ENCODE data around the gene PGBD5.

Gene PGBD5

DNA sequence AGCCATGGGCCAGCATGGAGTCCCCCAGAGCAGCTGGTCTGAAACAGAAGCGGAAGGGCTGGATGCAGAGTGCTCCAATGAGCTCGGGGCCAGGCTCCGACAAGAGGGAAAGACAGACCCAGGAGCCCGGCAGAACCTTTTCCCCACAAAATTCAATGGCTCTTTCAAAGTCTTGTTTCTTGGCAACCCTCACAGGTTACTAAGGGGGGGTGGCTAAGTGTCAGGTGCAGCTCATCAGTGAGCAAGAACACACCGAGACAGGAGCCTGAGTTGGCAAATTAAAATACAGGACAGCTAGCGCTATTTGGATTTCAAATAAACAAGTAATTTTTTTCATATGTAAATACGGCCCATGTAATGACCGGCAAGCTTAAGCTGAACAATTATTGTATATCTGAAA lies 27.3 kb downstream of the PGBD5 start:
- no peak overlapping the region for H3K4me3 ChIP-seq (ENCODE audit: low read depth, low read length)

DNA sequence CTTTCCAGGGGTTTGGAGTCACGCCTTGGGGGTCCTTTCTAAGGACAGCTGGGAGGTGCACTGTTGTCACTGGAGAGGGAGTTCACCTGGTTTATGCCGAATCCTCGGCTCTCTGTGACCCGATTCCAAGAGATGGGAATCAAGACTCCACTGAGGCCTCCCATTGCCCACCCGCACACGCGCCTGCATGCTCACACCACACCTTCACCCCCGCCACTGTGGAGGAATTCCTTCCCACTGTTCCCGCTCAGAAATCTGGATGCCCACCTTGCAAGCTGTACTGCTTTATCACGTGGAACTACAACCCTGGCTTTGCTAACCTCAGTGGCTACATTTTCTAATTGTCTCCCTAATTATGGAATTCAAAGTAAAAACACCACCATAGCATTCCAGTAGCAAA lies 29.2 kb downstream of the PGBD5 start:
- H3K4me3 ChIP-seq (ENCODE audit: low read depth, low read length): no peak overlapping the region

- no peak overlapping the region for H3K4me3 ChIP-seq (ENCODE audit: low read depth, low read length)
Measured at GRCh38 chr1:230395932-230396331, 30.2 kb downstream of the PGBD5 start.

GRCh38 chr1:230394741-230395140 lies 31.4 kb downstream of the PGBD5 start:
- H3K4me3 ChIP-seq (ENCODE audit: low read depth, low read length): no peak overlapping the region

- no peak overlapping the region for H3K4me3 ChIP-seq (ENCODE audit: low read depth, low read length)
Measured at GRCh38 chr1:230394134-230394533, 32.0 kb downstream of the PGBD5 start.

GRCh38 chr1:230393722-230394121 lies 32.4 kb downstream of the PGBD5 start:
- no peak overlapping the region for H3K4me3 ChIP-seq (ENCODE audit: low read depth, low read length)

DNA sequence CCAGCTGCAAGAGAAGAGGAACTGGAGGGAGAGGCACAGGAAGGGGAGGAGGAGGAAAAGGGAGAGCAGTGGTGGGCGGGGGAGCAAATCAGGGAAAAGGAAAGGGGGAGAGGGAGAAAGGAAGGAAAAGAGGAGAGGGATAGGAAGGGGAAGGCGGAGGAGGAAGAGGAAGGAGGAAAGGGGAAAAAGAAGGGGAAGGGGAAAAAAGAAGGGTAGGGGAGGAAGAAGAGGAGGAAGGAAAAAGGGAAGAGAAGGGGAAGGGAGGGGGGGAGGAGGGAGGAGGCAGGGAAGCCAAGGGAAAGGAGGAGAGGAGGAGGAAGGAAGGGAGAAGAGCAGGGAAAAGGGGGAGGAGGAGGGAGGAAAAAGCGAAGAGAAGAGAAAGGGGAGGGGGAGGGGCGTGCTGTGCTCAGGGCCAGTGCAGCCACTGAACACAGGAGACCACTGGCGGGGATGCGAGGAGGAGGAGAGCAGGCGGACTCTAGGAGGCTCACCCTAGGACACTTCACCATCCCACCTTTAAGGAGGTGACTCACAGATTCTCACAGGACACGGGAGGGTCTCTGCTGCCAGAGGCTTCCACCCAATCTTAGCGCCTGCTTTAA lies 33.1 kb downstream of the PGBD5 start:
- H3K4me3 ChIP-seq (ENCODE audit: low read depth, low read length): no peak overlapping the region

GRCh38 chr1:230392536-230392909 lies 33.6 kb downstream of the PGBD5 start:
- no peak overlapping the region for H3K4me3 ChIP-seq (ENCODE audit: low read depth, low read length)

GRCh38 chr1:230391776-230392535 lies 34.2 kb downstream of the PGBD5 start:
- no peak overlapping the region for H3K4me3 ChIP-seq (ENCODE audit: low read depth, low read length)

- H3K4me3 ChIP-seq (ENCODE audit: low read depth, low read length): no peak overlapping the region
Measured at GRCh38 chr1:230390371-230390770, 35.8 kb downstream of the PGBD5 start.

DNA sequence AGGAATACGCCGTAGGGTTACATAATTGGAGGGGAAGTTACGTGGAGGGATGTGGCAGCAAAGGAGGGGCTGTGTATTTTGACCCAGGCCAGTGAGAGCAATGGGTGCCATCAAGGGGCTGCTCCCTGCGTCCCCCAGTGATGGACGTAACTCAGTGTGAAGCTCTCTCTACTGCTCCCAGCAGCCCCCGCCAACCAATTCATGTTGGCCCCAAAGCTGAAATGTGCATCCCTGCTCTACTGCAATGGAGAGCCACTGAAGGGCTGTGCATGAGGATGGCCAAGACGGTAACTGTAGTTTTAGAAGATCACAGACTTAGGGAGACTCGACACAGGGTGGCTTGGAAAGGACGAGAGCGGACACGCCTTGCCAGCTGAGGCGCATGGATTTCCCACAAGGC lies 38.3 kb downstream of the PGBD5 start:
- H3K4me3 ChIP-seq (ENCODE audit: low read depth, low read length): no peak overlapping the region

GRCh38 chr1:230387296-230387695 lies 38.8 kb downstream of the PGBD5 start:
- H3K4me3 ChIP-seq (ENCODE audit: low read depth, low read length): no peak overlapping the region

GRCh38 chr1:230386637-230387262 lies 39.4 kb downstream of the PGBD5 start:
- H3K4me3 ChIP-seq (ENCODE audit: low read depth, low read length): no peak overlapping the region

GRCh38 chr1:230385930-230386329 lies 40.2 kb downstream of the PGBD5 start:
- no peak overlapping the region for H3K4me3 ChIP-seq (ENCODE audit: low read depth, low read length)

GRCh38 chr1:230385158-230385450 lies 41.0 kb downstream of the PGBD5 start:
- no peak overlapping the region for H3K4me3 ChIP-seq (ENCODE audit: low read depth, low read length)

DNA sequence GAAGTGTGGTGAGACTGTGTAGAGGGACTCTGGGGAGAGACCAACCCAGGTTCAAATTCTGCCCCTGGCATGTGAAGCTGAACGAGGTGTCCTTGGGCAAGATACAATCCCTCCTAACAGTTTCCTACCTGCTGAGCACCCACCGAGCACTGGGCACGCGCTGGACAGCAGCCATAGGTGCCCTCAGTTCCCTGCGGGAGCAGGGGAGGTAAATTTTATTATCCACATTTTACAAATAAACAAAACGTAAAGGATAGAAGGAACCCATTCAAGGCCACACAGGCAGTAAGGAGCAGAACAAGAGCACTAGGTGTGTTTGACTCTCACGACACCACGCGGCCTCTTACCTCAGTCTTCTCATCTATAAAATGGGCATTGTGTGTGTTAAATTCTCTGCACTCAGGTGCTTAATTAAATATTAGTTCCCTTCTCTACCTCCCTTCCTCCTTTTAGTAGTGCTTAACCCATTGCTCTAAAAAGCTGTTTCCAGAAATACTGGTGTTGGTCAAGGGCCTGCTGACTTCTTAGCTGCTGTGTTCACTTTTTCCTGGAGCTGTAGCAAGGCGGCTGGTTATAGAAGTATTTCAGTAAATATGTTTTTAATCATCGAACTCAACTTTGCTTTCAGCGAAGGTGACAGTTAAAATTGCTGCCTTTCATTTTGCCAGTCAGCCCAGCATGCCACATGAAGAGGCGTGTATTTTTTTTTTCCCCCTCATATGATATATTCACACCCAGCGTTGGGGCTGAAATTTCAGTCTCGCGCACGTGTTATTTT lies 41.6 kb downstream of the PGBD5 start:
- H3K4me3 ChIP-seq (ENCODE audit: low read depth, low read length): no peak overlapping the region

- no peak overlapping the region for H3K4me3 ChIP-seq (ENCODE audit: low read depth, low read length)
Measured at GRCh38 chr1:230383425-230383824, 42.7 kb downstream of the PGBD5 start.

GRCh38 chr1:230382001-230382491 lies 44.1 kb downstream of the PGBD5 start:
- no peak overlapping the region for H3K4me3 ChIP-seq (ENCODE audit: low read depth, low read length)

- no peak overlapping the region for H3K4me3 ChIP-seq (ENCODE audit: low read depth, low read length)
Measured at GRCh38 chr1:230381585-230381984, 44.5 kb downstream of the PGBD5 start.

DNA sequence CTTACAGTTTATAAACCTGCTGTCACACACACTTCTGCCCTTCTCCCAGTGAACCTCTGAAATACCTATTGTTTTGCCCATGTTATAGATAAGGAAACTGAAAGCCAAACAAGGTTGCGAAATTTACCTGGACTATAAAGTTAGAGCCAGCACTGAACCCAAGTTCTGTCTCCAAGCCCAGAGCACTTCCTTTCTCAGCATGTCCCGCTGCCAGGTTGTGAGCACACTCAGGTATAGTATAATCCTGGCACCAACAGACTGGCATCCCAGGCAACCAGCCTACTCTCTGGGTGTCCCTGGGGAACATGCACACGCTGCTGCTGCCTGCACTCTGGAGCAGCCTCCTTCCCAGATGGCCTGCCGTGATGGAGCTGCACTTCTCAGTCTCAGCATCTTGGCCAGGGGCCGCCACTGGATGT lies 45.1 kb downstream of the PGBD5 start:
- H3K4me3 ChIP-seq (ENCODE audit: low read depth, low read length): no peak overlapping the region

- H3K4me3 ChIP-seq (ENCODE audit: low read depth, low read length): no peak overlapping the region
Measured at GRCh38 chr1:230379928-230380327, 46.2 kb downstream of the PGBD5 start.

DNA sequence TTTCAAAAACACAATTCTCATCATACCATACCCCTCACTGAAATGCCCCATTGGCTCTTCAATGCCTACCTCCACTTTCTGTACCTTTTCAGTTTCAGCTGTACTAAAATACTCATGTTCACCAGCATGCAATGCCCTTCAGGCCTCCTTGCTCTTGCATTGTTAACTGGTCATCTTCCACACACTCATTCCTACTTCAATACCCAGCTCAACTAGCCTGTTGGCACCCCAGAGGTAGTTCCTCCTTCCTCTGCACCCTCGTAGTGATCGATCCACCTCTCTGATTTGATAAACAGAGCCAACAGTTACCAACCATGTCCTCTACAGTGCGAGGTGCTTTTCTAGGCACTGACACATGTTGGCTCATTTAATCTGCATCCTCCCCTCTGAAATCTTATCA lies 46.7 kb downstream of the PGBD5 start:
- H3K4me3 ChIP-seq (ENCODE audit: low read depth, low read length): no peak overlapping the region
